PC-9 (cell line): ENCODE data around the gene ROCK1.

ENCODE experiments used
- EZH2 ChIP-seq: fragments of 200-600 bp; sonication (generic); IDR thresholded peaks from 2 replicates; pipeline ENCODE4 v1.8.0; 2017; ENCODE audit warnings: antibody characterized with exemption, low read depth
- TF ChIP-seq, protein P1 (sequence below): fragments of 200-600 bp; sonication (generic); conservative IDR thresholded peaks from 2 replicates; pipeline ENCODE4 v1.6.1; 2017; ENCODE audit warnings: mixed run types, antibody characterized with exemption, mild to moderate bottlenecking, moderate library complexity

GRCh38 chr18:21129566-21130216, 18.1 kb upstream of the ROCK1 start:
- TF ChIP-seq, protein P1, sequence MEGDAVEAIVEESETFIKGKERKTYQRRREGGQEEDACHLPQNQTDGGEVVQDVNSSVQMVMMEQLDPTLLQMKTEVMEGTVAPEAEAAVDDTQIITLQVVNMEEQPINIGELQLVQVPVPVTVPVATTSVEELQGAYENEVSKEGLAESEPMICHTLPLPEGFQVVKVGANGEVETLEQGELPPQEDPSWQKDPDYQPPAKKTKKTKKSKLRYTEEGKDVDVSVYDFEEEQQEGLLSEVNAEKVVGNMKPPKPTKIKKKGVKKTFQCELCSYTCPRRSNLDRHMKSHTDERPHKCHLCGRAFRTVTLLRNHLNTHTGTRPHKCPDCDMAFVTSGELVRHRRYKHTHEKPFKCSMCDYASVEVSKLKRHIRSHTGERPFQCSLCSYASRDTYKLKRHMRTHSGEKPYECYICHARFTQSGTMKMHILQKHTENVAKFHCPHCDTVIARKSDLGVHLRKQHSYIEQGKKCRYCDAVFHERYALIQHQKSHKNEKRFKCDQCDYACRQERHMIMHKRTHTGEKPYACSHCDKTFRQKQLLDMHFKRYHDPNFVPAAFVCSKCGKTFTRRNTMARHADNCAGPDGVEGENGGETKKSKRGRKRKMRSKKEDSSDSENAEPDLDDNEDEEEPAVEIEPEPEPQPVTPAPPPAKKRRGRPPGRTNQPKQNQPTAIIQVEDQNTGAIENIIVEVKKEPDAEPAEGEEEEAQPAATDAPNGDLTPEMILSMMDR: no peak
- no peak for TF ChIP-seq EZH2
